H9 (cell line): Measurements from ENCODE around the gene MEGF10. TPM values are rescaled to one million over a fixed set of nuclear protein-coding genes. Genes with fewer than 3 reads are reported as not detected.
A peak's percentile ranks its signal among the peaks of the same experiment; 100 is the strongest.

ENCODE experiments used
- DNase-seq: peaks from one replicate; pipeline ENCODE4 v3.0.0-alpha.2; 2017
- H2AFZ ChIP-seq: one replicate; pipeline ENCODE4 v1.6.1; 2013; ENCODE audit warnings: mild to moderate bottlenecking, low read length, control low read depth, moderate library complexity
- H2AK5ac ChIP-seq: 2 replicates; pipeline ENCODE4 v1.6.1; 2013; ENCODE audit warnings: low read length, control low read depth, mixed read lengths; ENCODE audit not compliant: insufficient read length
- H2BK120ac ChIP-seq: one replicate; pipeline ENCODE4 v1.6.1; 2013; ENCODE audit warnings: low read depth, mild to moderate bottlenecking, low read length, control low read depth, inconsistent platforms; ENCODE audit not compliant: poor library complexity, severe bottlenecking
- H2BK12ac ChIP-seq: 2 replicates; pipeline ENCODE4 v1.6.1; 2013; ENCODE audit warnings: low read length, control low read depth, mixed read lengths, low read depth; ENCODE audit not compliant: insufficient read length
- H2BK15ac ChIP-seq: 2 replicates; pipeline ENCODE4 v1.6.1; 2013; ENCODE audit warnings: low read depth, low read length, control low read depth
- H2BK20ac ChIP-seq: one replicate; pipeline ENCODE4 v1.6.1; 2013; ENCODE audit warnings: low read depth, mild to moderate bottlenecking, low read length, control low read depth, inconsistent platforms; ENCODE audit not compliant: poor library complexity, severe bottlenecking
- H2BK5ac ChIP-seq: 2 replicates; pipeline ENCODE4 v1.6.1; 2013; ENCODE audit warnings: low read length, control low read depth, mixed read lengths; ENCODE audit not compliant: insufficient read length
- H3K14ac ChIP-seq: 2 replicates; pipeline ENCODE4 v1.6.1; 2013; ENCODE audit warnings: low read length, control low read depth; ENCODE audit not compliant: insufficient read depth
- H3K18ac ChIP-seq: 2 replicates; pipeline ENCODE4 v1.6.1; 2013; ENCODE audit warnings: low read depth, mild to moderate bottlenecking, mixed read lengths, low read length, control low read depth; ENCODE audit not compliant: insufficient read length
- H3K23ac ChIP-seq: 2 replicates; pipeline ENCODE4 v1.6.1; 2013; ENCODE audit warnings: low read length, control low read depth, mixed read lengths, low read depth; ENCODE audit not compliant: insufficient read length
- H3K23me2 ChIP-seq: 2 replicates; pipeline ENCODE4 v1.6.1; 2013; ENCODE audit warnings: low read depth, mild to moderate bottlenecking, mixed read lengths, low read length, control low read depth; ENCODE audit not compliant: insufficient read length, poor library complexity, severe bottlenecking
- H3K27ac ChIP-seq: 2 replicates; pipeline ENCODE4 v1.5.1; 2013; ENCODE audit warnings: low read length, control low read depth, mixed read lengths, low read depth; ENCODE audit not compliant: insufficient read length
- H3K27me3 ChIP-seq: 2 replicates; pipeline ENCODE4 v1.6.1; 2013; ENCODE audit warnings: low read length, control low read depth, inconsistent platforms; ENCODE audit not compliant: insufficient read depth
- H3K4ac ChIP-seq: 2 replicates; pipeline ENCODE4 v1.6.1; 2013; ENCODE audit warnings: low read depth, mild to moderate bottlenecking, control low read depth, inconsistent platforms, low read length, moderate library complexity
- H3K4me1 ChIP-seq: 2 replicates; pipeline ENCODE4 v1.6.1; 2013; ENCODE audit warnings: low read length, control low read depth, inconsistent platforms; ENCODE audit not compliant: insufficient read depth
- H3K4me2 ChIP-seq: 2 replicates; pipeline ENCODE4 v1.6.1; 2013; ENCODE audit warnings: low read length, control low read depth, mixed read lengths; ENCODE audit not compliant: insufficient read length, insufficient read depth
- H3K56ac ChIP-seq: 2 replicates; pipeline ENCODE4 v1.6.1; 2013; ENCODE audit warnings: low read depth, mild to moderate bottlenecking, mixed read lengths, low read length, control low read depth; ENCODE audit not compliant: insufficient read length
- H3K79me1 ChIP-seq: 2 replicates; pipeline ENCODE4 v1.6.1; 2013; ENCODE audit warnings: low read depth, mild to moderate bottlenecking, moderate library complexity, low read length, control low read depth, inconsistent platforms; ENCODE audit not compliant: insufficient read depth, poor library complexity, severe bottlenecking
- H3K79me2 ChIP-seq: 2 replicates; pipeline ENCODE4 v1.6.1; 2013; ENCODE audit warnings: low read length, control low read depth, inconsistent platforms; ENCODE audit not compliant: insufficient read depth
- H3K9ac ChIP-seq: 2 replicates; pipeline ENCODE4 v1.6.1; 2013; ENCODE audit warnings: low read length, control low read depth, mixed read lengths; ENCODE audit not compliant: insufficient read length; ENCODE audit errors: extremely low read depth
- H3K9me3 ChIP-seq: one replicate; pipeline ENCODE4 v1.6.1; 2013; ENCODE audit warnings: low read depth, low read length, inconsistent platforms; ENCODE audit not compliant: control insufficient read depth
- H3T11ph ChIP-seq: one replicate; pipeline ENCODE4 v1.6.1; 2013; ENCODE audit warnings: mild to moderate bottlenecking, low read length, control low read depth, inconsistent platforms
- H4K20me1 ChIP-seq: one replicate; pipeline ENCODE4 v1.6.1; 2013; ENCODE audit not compliant: control insufficient read depth, insufficient read length, insufficient read depth
- H4K5ac ChIP-seq: 2 replicates; pipeline ENCODE4 v1.6.1; 2013; ENCODE audit warnings: low read depth, mild to moderate bottlenecking, mixed read lengths, low read length, control low read depth; ENCODE audit not compliant: insufficient read length
- H4K8ac ChIP-seq: replicated peaks from 2 replicates; pipeline ENCODE4 v1.6.1; 2013; ENCODE audit warnings: low read length, control low read depth, mixed read lengths, low read depth; ENCODE audit not compliant: insufficient read length
- H4K91ac ChIP-seq: 2 replicates; pipeline ENCODE4 v1.6.1; 2013; ENCODE audit warnings: low read depth, mild to moderate bottlenecking, moderate library complexity, mixed read lengths, low read length, control low read depth; ENCODE audit not compliant: insufficient read length
- H3K27ac Mint-ChIP-seq, 3 experiments: 2 replicates in 2 of 3; 3 replicates in 1 of 3; pipeline ENCODE4 v1.8.0; 2020 to 2021; ENCODE audit warnings: mixed read lengths in 3 of 3, mild to moderate bottlenecking in 1 of 3, moderate library complexity in 1 of 3
- H3K27me3 Mint-ChIP-seq: 2 replicates; pipeline ENCODE4 v1.8.0; 2021; ENCODE audit warnings: low read depth, mild to moderate bottlenecking, moderate library complexity, mixed read lengths
- H3K36me3 Mint-ChIP-seq, 3 experiments: 2 replicates in 2 of 3; 3 replicates in 1 of 3; pipeline ENCODE4 v1.8.0; 2020 to 2021; ENCODE audit warnings: low read depth in 3 of 3, mixed read lengths in 3 of 3; ENCODE audit not compliant: insufficient read depth in 1 of 3
- H3K4me1 Mint-ChIP-seq, 2 experiments: 2 replicates each; pipeline ENCODE4 v1.8.0; 2020; ENCODE audit warnings: mixed read lengths in 2 of 2
- H3K4me3 Mint-ChIP-seq, 2 experiments: 2 replicates in 1 of 2; 3 replicates in 1 of 2; pipeline ENCODE4 v1.8.0; 2020 to 2021; ENCODE audit warnings: mild to moderate bottlenecking in 2 of 2, mixed read lengths in 2 of 2, moderate library complexity in 1 of 2
- H3K9me3 Mint-ChIP-seq, 2 experiments: 2 replicates in 1 of 2; 3 replicates in 1 of 2; pipeline ENCODE4 v1.8.0; 2020; ENCODE audit warnings: mild to moderate bottlenecking in 2 of 2, mixed read lengths in 2 of 2, moderate library complexity in 1 of 2
- CTCF ChIP-seq: fragments of 200-600 bp; sonication (generic); conservative IDR thresholded peaks from 3 replicates; pipeline ENCODE4 v1.8.0; 2021; ENCODE audit warnings: antibody characterized with exemption, mild to moderate bottlenecking
- WGBS: extraction: QIAGEN DNeasy Blood & Tissue Kit; methylation state at CpG from one replicate; pipeline ENCODE4 v1.1.7; 2013; ENCODE audit warnings: missing lambda C conversion rate, low lambda C conversion rate, mixed read lengths; ENCODE audit not compliant: insufficient read length; ENCODE audit errors: extremely low coverage; 5-methylcytosine and 5-hydroxymethylcytosine counted together
- total RNA-seq: library from RNA; stranded (reverse); gene quantifications from 2 replicates; pipeline ENCODE4 v1.2.1, GENCODE V29; 2021

Gene MEGF10
- total RNA-seq, 1 experiment from 2014 or later: 36.5 TPM

GRCh38 chr5:127398508-127398907, 107.9 kb downstream of the MEGF10 start:
- Histone ChIP-seq H3K27ac (no peak overlapping the region), H3K23me2 (no peaks in the 10 kb centered on the region), H2AFZ (no peak overlapping the region), H2BK15ac (no peak overlapping the region), H3K4me2 (no peak overlapping the region), H3K79me1 (no peaks in the 10 kb centered on the region), H3K4ac (no peak overlapping the region), H2BK120ac (no peak overlapping the region), H4K5ac (no peak overlapping the region), H3K9ac (no peak overlapping the region), H3K9me3 (no peaks in the 10 kb centered on the region), H3K79me2 (no peaks in the 10 kb centered on the region), H3K56ac (no peak overlapping the region), H3T11ph (no peak overlapping the region), H4K20me1 (no peaks in the 10 kb centered on the region), H3K14ac (no peak overlapping the region), H3K4me1 (no peaks in the 10 kb centered on the region; the same call in none of the 2 replicates), H2BK20ac (no peak overlapping the region), H3K23ac (no peak overlapping the region), H2BK5ac (no peak overlapping the region), H4K91ac (no peak overlapping the region), H3K27me3 (no peaks in the 10 kb centered on the region), H2AK5ac (no peak overlapping the region), H2BK12ac (no peak overlapping the region), H4K8ac (no peak overlapping the region), H3K18ac (no peak overlapping the region)
- no peaks in the 10 kb centered on the region for H3K27me3 Mint-ChIP-seq
- H3K9me3 Mint-ChIP-seq: no peaks in the 10 kb centered on the region
- DNase-seq: no peak
- peak overlapping the region in 1 of 3 experiments; percentile 59; a peak in 1 of 7 replicates for H3K27ac Mint-ChIP-seq
- peaks cover 4 to 15% of the 10 kb centered on the region in 2 experiments for H3K4me1 Mint-ChIP-seq
- TF ChIP-seq CTCF: no peak
- H3K36me3 Mint-ChIP-seq: peaks cover 2 to 26% (median 18%) of the 10 kb centered on the region in 3 experiments; a peak in 6 of 7 replicates
- H3K4me3 Mint-ChIP-seq: no peak overlapping the region
- WGBS: no CpG with 5 or more reads among the region's 2 CpGs
